ENCODE measurements around the gene REC114.

The REC114 gene

GRCh38 chr15:73442968-73443367 lies at the start of gene REC114:
TSS of gene REC114 (plus strand) at chr15:73443164. CDS start at chr15:73443186, 22 bp downstream.
- Histone ChIP-seq H3K9me3 (ENCODE audit: control insufficient read depth, low read length) (no peaks in the 10 kb centered on the region), H3K79me2 (no peaks in the 10 kb centered on the region), H3K27me3 (ENCODE audit: control insufficient read depth, insufficient read depth, low read length) (no peaks in the 10 kb centered on the region), H3K4me1 (no peaks in the 10 kb centered on the region), H3K4me2 (ENCODE audit: low read length) (no peak within 1 kb of the TSS), H3K4me3 (ENCODE audit: low read depth, low read length) (no peak within 1 kb of the TSS), H3K36me3 (ENCODE audit: control insufficient read depth, insufficient read depth, low read length) (no peaks in the 10 kb centered on the region), H3K9ac (no peak within 1 kb of the TSS), H3K27ac (no peak within 1 kb of the TSS), H2AFZ (no peak within 1 kb of the TSS)
- TF ChIP-seq CTCF (IDR thresholded peaks at IDR 0.05) = no peak

GRCh38 chr15:73393336-73393735 lies 49.6 kb upstream of the REC114 start:
- Histone ChIP-seq H3K4me3 (ENCODE audit: low read depth, low read length) (no peak overlapping the region), H3K9me3 (ENCODE audit: control insufficient read depth, low read length) (no peaks in the 10 kb centered on the region), H3K36me3 (ENCODE audit: control insufficient read depth, insufficient read depth, low read length) (no peaks in the 10 kb centered on the region), H3K27ac (no peak overlapping the region), H3K27me3 (ENCODE audit: control insufficient read depth, insufficient read depth, low read length) (no peaks in the 10 kb centered on the region), H2AFZ (no peak overlapping the region), H3K9ac (no peak overlapping the region), H3K79me2 (no peaks in the 10 kb centered on the region), H3K4me1 (no peaks in the 10 kb centered on the region), H3K4me2 (ENCODE audit: low read length) (no peak overlapping the region)
- no peak for TF ChIP-seq CTCF (IDR thresholded peaks at IDR 0.05)

GRCh38 chr15:73394782-73395181 lies 48.2 kb upstream of the REC114 start:
- Histone ChIP-seq H3K27me3 (ENCODE audit: control insufficient read depth, insufficient read depth, low read length) (no peaks in the 10 kb centered on the region), H3K9me3 (ENCODE audit: control insufficient read depth, low read length) (no peaks in the 10 kb centered on the region), H3K9ac (no peak overlapping the region), H3K79me2 (no peaks in the 10 kb centered on the region), H3K4me3 (ENCODE audit: low read depth, low read length) (no peak overlapping the region), H3K27ac (no peak overlapping the region), H2AFZ (no peak overlapping the region), H3K4me1 (no peaks in the 10 kb centered on the region), H3K36me3 (ENCODE audit: control insufficient read depth, insufficient read depth, low read length) (no peaks in the 10 kb centered on the region), H3K4me2 (ENCODE audit: low read length) (no peak overlapping the region)
- TF ChIP-seq CTCF (IDR thresholded peaks at IDR 0.05) = no peak

GRCh38 chr15:73395671-73396070 lies 47.3 kb upstream of the REC114 start:
- no peak overlapping the region for H3K9ac ChIP-seq
- no peak overlapping the region for H3K4me2 ChIP-seq (ENCODE audit: low read length)
- H3K79me2 ChIP-seq = no peaks in the 10 kb centered on the region
- no peak overlapping the region for H3K4me3 ChIP-seq (ENCODE audit: low read depth, low read length)
- no peaks in the 10 kb centered on the region for H3K27me3 ChIP-seq (ENCODE audit: control insufficient read depth, insufficient read depth, low read length)
- no peaks in the 10 kb centered on the region for H3K36me3 ChIP-seq (ENCODE audit: control insufficient read depth, insufficient read depth, low read length)
- H3K9me3 ChIP-seq (ENCODE audit: control insufficient read depth, low read length) = no peaks in the 10 kb centered on the region
- no peak overlapping the region for H2AFZ ChIP-seq
- H3K27ac ChIP-seq = no peak overlapping the region
- TF ChIP-seq CTCF (IDR thresholded peaks at IDR 0.05) = no peak
- no peaks in the 10 kb centered on the region for H3K4me1 ChIP-seq

GRCh38 chr15:73397461-73397860 lies 45.5 kb upstream of the REC114 start:
- Histone ChIP-seq H3K4me3 (ENCODE audit: low read depth, low read length) (no peak overlapping the region), H3K36me3 (ENCODE audit: control insufficient read depth, insufficient read depth, low read length) (no peaks in the 10 kb centered on the region), H3K4me2 (ENCODE audit: low read length) (no peak overlapping the region), H3K79me2 (no peaks in the 10 kb centered on the region), H2AFZ (no peak overlapping the region), H3K27ac (no peak overlapping the region), H3K27me3 (ENCODE audit: control insufficient read depth, insufficient read depth, low read length) (no peaks in the 10 kb centered on the region), H3K9ac (no peak overlapping the region), H3K9me3 (ENCODE audit: control insufficient read depth, low read length) (no peaks in the 10 kb centered on the region), H3K4me1 (no peaks in the 10 kb centered on the region)
- TF ChIP-seq CTCF (IDR thresholded peaks at IDR 0.05) = no peak

Measured in parathyroid adenoma (tissue), 2 donors.